Liver (tissue), 9 donors: Measurements from ENCODE around the gene SIGLEC1. TPM values are rescaled to one million over a fixed set of nuclear protein-coding genes. Genes with fewer than 3 reads are reported as not detected.

Source experiments
- DNase-seq: peaks from one replicate; pipeline ENCODE4 v3.0.0-alpha.2; 2017; ENCODE audit warnings: low spot score
- H3K27ac ChIP-seq, 2 donors: one replicate each; pipeline ENCODE4 v1.7.0; 2013; ENCODE audit warnings: inconsistent platforms in 2 of 2, low read length in 2 of 2, control low read depth in 1 of 2, low read depth in 1 of 2, mild to moderate bottlenecking in 1 of 2
- H3K27me3 ChIP-seq, 4 donors: one replicate each; pipeline versions ENCODE4 v1.6.1 to v1.7.0; 2013; ENCODE audit warnings: low read length in 3 of 4, inconsistent platforms in 1 of 4, mild to moderate bottlenecking in 1 of 4, moderate library complexity in 1 of 4; ENCODE audit not compliant: control insufficient read depth in 4 of 4, insufficient read depth in 4 of 4
- H3K36me3 ChIP-seq, 4 donors: one replicate each; pipeline versions ENCODE4 v1.6.1 to v1.7.0; 2013; ENCODE audit warnings: low read length in 3 of 4, mild to moderate bottlenecking in 3 of 4, low read depth in 1 of 4, moderate library complexity in 1 of 4; ENCODE audit not compliant: control insufficient read depth in 4 of 4, insufficient read depth in 3 of 4
- H3K4me1 ChIP-seq, 4 donors: one replicate each; pipeline versions ENCODE4 v1.6.1 to v1.7.0; 2013; ENCODE audit warnings: low read length in 3 of 4, mild to moderate bottlenecking in 3 of 4, moderate library complexity in 1 of 4; ENCODE audit not compliant: control insufficient read depth in 4 of 4, insufficient read depth in 4 of 4
- H3K4me3 ChIP-seq, 3 donors: one replicate each; pipeline versions ENCODE4 v1.6.1 to v1.7.0; 2013; ENCODE audit warnings: low read length in 3 of 3, control low read depth in 1 of 3, low read depth in 1 of 3, mild to moderate bottlenecking in 1 of 3
- H3K9ac ChIP-seq, 2 donors: one replicate each; pipeline ENCODE4 v1.7.0; 2013; ENCODE audit warnings: low read length in 2 of 2, mild to moderate bottlenecking in 2 of 2, moderate library complexity in 2 of 2, control low read depth in 1 of 2, low read depth in 1 of 2
- H3K9me3 ChIP-seq, 4 donors: one replicate each; pipeline versions ENCODE4 v1.6.1 to v1.7.0; 2013; ENCODE audit warnings: low read length in 3 of 4; ENCODE audit not compliant: control insufficient read depth in 4 of 4
- EGR1 ChIP-seq, 2 donors: IDR thresholded peaks; 2 replicates each; pipeline ENCODE4 v1.6.1; 2016 to 2018; ENCODE audit warnings: antibody characterized with exemption in 2 of 2, low read depth in 2 of 2
- FOXA1 ChIP-seq: IDR thresholded peaks from 2 replicates; pipeline ENCODE4 v1.6.1; 2016; ENCODE audit warnings: antibody characterized with exemption
- FOXA2 ChIP-seq: IDR thresholded peaks from 2 replicates; pipeline ENCODE4 v1.6.1; 2016; ENCODE audit warnings: antibody characterized with exemption
- GABPA ChIP-seq, 2 donors: IDR thresholded peaks in 1 of 2; conservative IDR thresholded peaks in 1 of 2; 2 replicates each; pipeline ENCODE4 v1.6.1; 2016; ENCODE audit warnings: antibody characterized with exemption in 2 of 2, mild to moderate bottlenecking in 1 of 2, moderate library complexity in 1 of 2
- HNF4G ChIP-seq: IDR thresholded peaks from 2 replicates; pipeline ENCODE4 v1.6.1; 2016; ENCODE audit warnings: antibody characterized with exemption
- NR2F2 ChIP-seq: IDR thresholded peaks from 2 replicates; pipeline ENCODE4 v1.6.1; 2016; ENCODE audit warnings: antibody characterized with exemption
- RAD21 ChIP-seq, 2 donors: IDR thresholded peaks; 2 replicates each; pipeline ENCODE4 v1.6.1; 2016; ENCODE audit warnings: antibody characterized with exemption in 2 of 2, mild to moderate bottlenecking in 2 of 2
- REST ChIP-seq: IDR thresholded peaks from 2 replicates; pipeline ENCODE4 v1.6.1; 2016; ENCODE audit warnings: antibody characterized with exemption, mild to moderate bottlenecking
- RXRA ChIP-seq, 2 donors: IDR thresholded peaks; 2 replicates each; pipeline ENCODE4 v1.6.1; 2017 to 2018; ENCODE audit warnings: antibody characterized with exemption in 2 of 2, mild to moderate bottlenecking in 1 of 2
- YY1 ChIP-seq: IDR thresholded peaks from 2 replicates; pipeline ENCODE4 v1.6.1; 2016; ENCODE audit warnings: antibody characterized with exemption, mild to moderate bottlenecking
- ZBTB33 ChIP-seq: IDR thresholded peaks from 2 replicates; pipeline ENCODE4 v1.6.1; 2016; ENCODE audit warnings: antibody characterized with exemption
- WGBS: extraction: QIAGEN DNeasy Blood & Tissue Kit; methylation state at CpG from one replicate; pipeline ENCODE4 v1.1.7; 2013; 5-methylcytosine and 5-hydroxymethylcytosine counted together
- polyA plus RNA-seq, 2 donors: library from polyadenylated mRNA; stranded (reverse) in 1 of 2; unstranded in 1 of 2; fragments of 200-250 nt in 1 of 2; fragments of >200 nt in 1 of 2; fragmentation: Nextera tagmentation in 1 of 2; extraction: Ambion mirVana in 1 of 2; gene quantifications; one replicate each; pipeline versions ENCODE4 v1.2.1 to v1.2.3, GENCODE V29; 2013 to 2015
- total RNA-seq, 2 donors: library from RNA; depleted of rRNA; stranded (reverse); fragments of >200 nt; gene quantifications; one replicate each; pipeline ENCODE4 v1.2.3, GENCODE V29; 2014
- TF ChIP-seq, protein P1 (sequence below): IDR thresholded peaks from 2 replicates; pipeline ENCODE4 v1.6.1; 2016; ENCODE audit warnings: antibody characterized with exemption
- TF ChIP-seq, protein P2 (sequence below): fragments of 150-350 bp; IDR thresholded peaks from 2 replicates; pipeline ENCODE4 v1.5.1; 2017; ENCODE audit warnings: improper control_type of control experiment, low read depth, low read length; ENCODE audit not compliant: missing input control
- TF ChIP-seq, protein P3 (sequence below): IDR thresholded peaks from 2 replicates; pipeline ENCODE4 v1.6.1; 2016; ENCODE audit warnings: antibody characterized with exemption
- donor health status: healthy.
- donor health status: healthy.
- donor health status: healthy.
- donor health status: healthy.
- donor health status: healthy.

The SIGLEC1 gene
- total and polyA plus RNA-seq, 4 donors, result 2.3 to 7.8 (median 7.1) TPM

DNA sequence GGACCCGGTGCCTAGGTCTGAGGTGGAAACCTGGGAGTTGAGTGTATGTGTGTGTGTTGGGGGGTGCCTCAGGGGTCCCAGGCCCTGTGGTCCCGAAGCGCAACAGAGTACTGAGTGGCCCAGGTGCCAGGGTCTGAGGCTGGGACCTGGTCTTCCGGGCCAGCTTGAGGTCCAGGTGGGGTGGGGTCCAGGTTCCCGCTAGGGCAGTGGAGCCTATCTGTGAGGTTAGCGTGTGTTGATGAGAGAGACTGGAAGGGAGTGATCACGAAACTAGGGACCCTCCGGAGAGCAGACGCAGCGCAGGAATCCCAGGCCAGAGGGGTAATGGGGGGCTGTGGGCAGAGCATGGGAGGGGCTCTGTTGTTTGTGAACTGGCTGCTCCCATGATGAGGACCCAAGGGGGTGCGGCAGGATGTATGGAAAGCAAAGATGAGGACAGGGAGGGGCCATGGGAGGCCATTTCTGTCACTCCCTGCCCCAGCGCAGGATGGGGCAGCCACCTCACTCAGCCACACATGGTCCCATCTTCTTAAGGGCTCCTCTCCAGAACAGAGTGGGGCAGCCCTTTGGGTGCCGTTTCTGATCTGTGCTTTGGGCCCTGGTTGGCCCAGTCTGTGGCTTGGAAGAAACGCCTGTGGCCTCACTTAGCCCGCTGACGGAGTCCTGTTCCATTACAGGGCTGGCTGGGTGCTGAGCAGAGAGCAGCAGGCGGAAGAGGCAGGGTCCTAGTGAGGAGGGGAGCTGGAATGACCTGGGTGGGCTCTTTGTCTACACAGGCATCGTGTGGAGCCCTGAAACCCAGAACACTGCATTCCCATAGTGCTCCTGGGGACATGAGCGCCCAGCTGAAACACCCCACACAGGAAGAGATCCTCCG lies 21.0 kb upstream of the SIGLEC1 start:
- Histone ChIP-seq H3K4me3 (no peak overlapping the region), H3K9me3 (no peaks in the 10 kb centered on the region), H3K27ac (no peak overlapping the region), H3K36me3 (no peaks in the 10 kb centered on the region), H3K27me3 (peaks cover 0 to 4% (median 1%) of the 10 kb centered on the region in 4 donors), H3K4me1 (peaks cover 0 to 3% (median under 1%) of the 10 kb centered on the region in 4 donors), H3K9ac (no peak overlapping the region)
- no peak for TF ChIP-seq FOXA1
- no peak for TF ChIP-seq REST
- TF ChIP-seq FOXA2, result no peak
- TF ChIP-seq, protein P1, sequence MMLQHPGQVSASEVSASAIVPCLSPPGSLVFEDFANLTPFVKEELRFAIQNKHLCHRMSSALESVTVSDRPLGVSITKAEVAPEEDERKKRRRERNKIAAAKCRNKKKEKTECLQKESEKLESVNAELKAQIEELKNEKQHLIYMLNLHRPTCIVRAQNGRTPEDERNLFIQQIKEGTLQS, result no peak
- no peak for TF ChIP-seq ZBTB33
- no peak for TF ChIP-seq HNF4G
- TF ChIP-seq EGR1 (IDR thresholded peaks at IDR 0.05; ENCODE audit: low read depth in 2 of 2), result no peak
- TF ChIP-seq, protein P2, sequence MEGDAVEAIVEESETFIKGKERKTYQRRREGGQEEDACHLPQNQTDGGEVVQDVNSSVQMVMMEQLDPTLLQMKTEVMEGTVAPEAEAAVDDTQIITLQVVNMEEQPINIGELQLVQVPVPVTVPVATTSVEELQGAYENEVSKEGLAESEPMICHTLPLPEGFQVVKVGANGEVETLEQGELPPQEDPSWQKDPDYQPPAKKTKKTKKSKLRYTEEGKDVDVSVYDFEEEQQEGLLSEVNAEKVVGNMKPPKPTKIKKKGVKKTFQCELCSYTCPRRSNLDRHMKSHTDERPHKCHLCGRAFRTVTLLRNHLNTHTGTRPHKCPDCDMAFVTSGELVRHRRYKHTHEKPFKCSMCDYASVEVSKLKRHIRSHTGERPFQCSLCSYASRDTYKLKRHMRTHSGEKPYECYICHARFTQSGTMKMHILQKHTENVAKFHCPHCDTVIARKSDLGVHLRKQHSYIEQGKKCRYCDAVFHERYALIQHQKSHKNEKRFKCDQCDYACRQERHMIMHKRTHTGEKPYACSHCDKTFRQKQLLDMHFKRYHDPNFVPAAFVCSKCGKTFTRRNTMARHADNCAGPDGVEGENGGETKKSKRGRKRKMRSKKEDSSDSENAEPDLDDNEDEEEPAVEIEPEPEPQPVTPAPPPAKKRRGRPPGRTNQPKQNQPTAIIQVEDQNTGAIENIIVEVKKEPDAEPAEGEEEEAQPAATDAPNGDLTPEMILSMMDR, result no peak
- TF ChIP-seq NR2F2, result no peak
- TF ChIP-seq RXRA (IDR thresholded peaks at IDR 0.05), result no peak
- no peak for TF ChIP-seq GABPA (IDR thresholded peaks at IDR 0.05 in 1 of 2, conservative IDR thresholded peaks at IDR 0.05 in 1 of 2)
- no peak for TF ChIP-seq RAD21 (IDR thresholded peaks at IDR 0.05)
- TF ChIP-seq YY1, result no peak
- TF ChIP-seq, protein P3, sequence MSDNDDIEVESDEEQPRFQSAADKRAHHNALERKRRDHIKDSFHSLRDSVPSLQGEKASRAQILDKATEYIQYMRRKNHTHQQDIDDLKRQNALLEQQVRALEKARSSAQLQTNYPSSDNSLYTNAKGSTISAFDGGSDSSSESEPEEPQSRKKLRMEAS, result no peak
- no peak for DNase-seq
- WGBS, result 93% methylated on average over 20 of the region's 20 CpGs
